Duodenal mucosa (tissue), 2 donors: ENCODE measurements around the gene HOXA7.
A peak's percentile ranks its signal among the peaks of the same experiment; 100 is the strongest.

Experiments used
- H3K27ac ChIP-seq: one replicate; pipeline ENCODE4 v1.7.0; 2013; ENCODE audit warnings: low read depth, low read length
- H3K27me3 ChIP-seq, 2 donors: one replicate each; pipeline ENCODE4 v1.7.0; 2013; ENCODE audit warnings: low read length in 2 of 2, control low read depth in 1 of 2; ENCODE audit not compliant: insufficient read depth in 2 of 2, control insufficient read depth in 1 of 2
- H3K36me3 ChIP-seq, 2 donors: one replicate each; pipeline ENCODE4 v1.7.0; 2013; ENCODE audit warnings: low read length in 2 of 2, control low read depth in 1 of 2; ENCODE audit not compliant: insufficient read depth in 2 of 2, control insufficient read depth in 1 of 2
- H3K4me1 ChIP-seq, 2 donors: one replicate each; pipeline ENCODE4 v1.7.0; 2013; ENCODE audit warnings: low read length in 2 of 2, control low read depth in 1 of 2; ENCODE audit not compliant: insufficient read depth in 2 of 2, control insufficient read depth in 1 of 2
- H3K4me3 ChIP-seq, 2 donors: one replicate each; pipeline ENCODE4 v1.7.0; 2013; ENCODE audit warnings: low read length in 2 of 2, low read depth in 1 of 2
- H3K9ac ChIP-seq, 2 donors: one replicate each; pipeline ENCODE4 v1.7.0; 2013; ENCODE audit warnings: low read length in 2 of 2, low read depth in 1 of 2
- H3K9me3 ChIP-seq, 2 donors: one replicate each; pipeline ENCODE4 v1.7.0; 2013; ENCODE audit warnings: low read length in 2 of 2, control low read depth in 1 of 2; ENCODE audit not compliant: control insufficient read depth in 1 of 2

The HOXA7 gene

DNA sequence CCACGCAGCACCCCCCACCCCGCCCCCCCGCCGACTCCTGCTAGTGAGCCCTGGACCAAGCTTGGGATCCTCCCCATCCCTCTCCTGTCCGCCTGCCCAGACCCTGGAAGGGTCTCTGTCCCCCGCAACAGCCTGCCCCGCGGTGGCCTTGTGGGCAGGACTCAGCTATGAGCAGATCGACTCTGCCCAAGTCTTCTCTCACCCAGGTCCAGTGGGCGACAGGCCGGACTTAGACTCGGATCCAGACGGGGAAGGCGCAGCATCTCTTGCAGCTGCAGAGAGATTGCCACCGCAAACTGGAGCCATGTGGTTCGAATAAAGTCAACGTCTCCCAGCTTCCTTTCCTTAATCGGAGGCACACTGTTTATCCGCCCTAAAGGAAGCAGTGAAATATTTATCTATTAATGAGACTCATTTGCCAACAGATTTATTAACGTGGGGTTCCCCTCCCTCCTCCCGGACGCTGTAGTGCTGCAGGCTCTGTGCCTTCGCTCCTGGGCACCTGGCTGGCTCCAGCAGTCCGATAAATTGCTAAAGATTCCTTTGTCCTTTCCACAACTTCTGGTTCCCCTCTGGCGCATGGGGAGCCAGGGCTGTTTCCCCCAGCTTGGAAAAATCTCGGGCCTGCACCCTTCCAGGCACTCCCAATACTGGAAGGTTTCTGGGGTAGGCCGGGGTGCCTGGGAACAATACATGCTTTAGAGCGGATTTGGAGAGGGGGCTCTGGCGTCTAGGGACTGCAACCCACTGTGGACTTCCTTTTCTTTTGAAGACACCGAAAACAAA, 634 bp upstream of the HOXA7 start:
- Histone ChIP-seq H3K27me3 (peaks cover 88 to 90% of the 10 kb centered on the region in 2 donors), H3K4me3 (no peak overlapping the region), H3K27ac (no peak overlapping the region), H3K9ac (no peak overlapping the region), H3K36me3 (no peaks in the 10 kb centered on the region), H3K9me3 (no peaks in the 10 kb centered on the region), H3K4me1 (peaks cover 10 to 21% of the 10 kb centered on the region in 2 donors)

GRCh38 chr7:27155816-27156507, 513 bp downstream of the HOXA7 start:
- no peak overlapping the region for H3K9ac ChIP-seq
- peaks cover 94 to 96% of the 10 kb centered on the region in 2 donors for H3K27me3 ChIP-seq
- H3K4me3 ChIP-seq = peak overlapping the region; percentile 22 to 28
- H3K9me3 ChIP-seq = no peaks in the 10 kb centered on the region
- H3K36me3 ChIP-seq = no peaks in the 10 kb centered on the region
- peak overlapping the region; percentile 56 for H3K27ac ChIP-seq
- H3K4me1 ChIP-seq = peaks cover 20 to 33% of the 10 kb centered on the region in 2 donors

GRCh38 chr7:27154901-27155815, 1.3 kb downstream of the HOXA7 start:
- H3K27me3 ChIP-seq = peaks cover 94 to 98% of the 10 kb centered on the region in 2 donors
- H3K4me3 ChIP-seq = peak overlapping the region in 1 of 2 donors; percentile 16
- no peaks in the 10 kb centered on the region for H3K9me3 ChIP-seq
- H3K27ac ChIP-seq = no peak overlapping the region
- H3K36me3 ChIP-seq = no peaks in the 10 kb centered on the region
- H3K9ac ChIP-seq = no peak overlapping the region
- peaks cover 25 to 35% of the 10 kb centered on the region in 2 donors for H3K4me1 ChIP-seq

- Histone ChIP-seq H3K27me3 (peaks cover 90 to 97% of the 10 kb centered on the region in 2 donors), H3K9me3 (no peaks in the 10 kb centered on the region), H3K4me1 (peaks cover 25 to 32% of the 10 kb centered on the region in 2 donors), H3K4me3 (no peak overlapping the region), H3K36me3 (no peaks in the 10 kb centered on the region), H3K27ac (no peak overlapping the region), H3K9ac (no peak overlapping the region)
Observed at GRCh38 chr7:27154369-27154768, 2.1 kb downstream of the HOXA7 start.

DNA sequence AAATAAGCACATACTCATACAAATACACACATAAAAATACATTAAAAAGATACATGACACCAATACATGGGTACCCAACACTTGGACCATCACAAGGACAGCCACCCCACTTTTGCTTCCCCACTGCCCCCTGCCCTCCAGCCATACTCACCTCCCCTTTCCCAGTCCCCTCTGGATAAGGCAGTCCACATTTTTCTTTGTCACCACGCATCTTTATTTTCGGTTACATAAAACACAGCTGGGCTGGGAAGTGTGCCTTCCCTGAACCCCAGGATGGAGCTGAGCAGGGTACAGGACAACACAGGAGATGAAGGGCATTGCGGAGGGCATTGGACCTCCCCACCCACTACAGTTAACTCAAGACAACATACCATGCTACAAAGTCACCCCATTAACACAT, 2.9 kb downstream of the HOXA7 start:
- no peak overlapping the region for H3K27ac ChIP-seq
- peaks cover 90 to 97% of the 10 kb centered on the region in 2 donors for H3K27me3 ChIP-seq
- no peak overlapping the region for H3K9ac ChIP-seq
- no peaks in the 10 kb centered on the region for H3K9me3 ChIP-seq
- H3K4me3 ChIP-seq = no peak overlapping the region
- no peaks in the 10 kb centered on the region for H3K36me3 ChIP-seq
- H3K4me1 ChIP-seq = peaks cover 25 to 34% of the 10 kb centered on the region in 2 donors

DNA sequence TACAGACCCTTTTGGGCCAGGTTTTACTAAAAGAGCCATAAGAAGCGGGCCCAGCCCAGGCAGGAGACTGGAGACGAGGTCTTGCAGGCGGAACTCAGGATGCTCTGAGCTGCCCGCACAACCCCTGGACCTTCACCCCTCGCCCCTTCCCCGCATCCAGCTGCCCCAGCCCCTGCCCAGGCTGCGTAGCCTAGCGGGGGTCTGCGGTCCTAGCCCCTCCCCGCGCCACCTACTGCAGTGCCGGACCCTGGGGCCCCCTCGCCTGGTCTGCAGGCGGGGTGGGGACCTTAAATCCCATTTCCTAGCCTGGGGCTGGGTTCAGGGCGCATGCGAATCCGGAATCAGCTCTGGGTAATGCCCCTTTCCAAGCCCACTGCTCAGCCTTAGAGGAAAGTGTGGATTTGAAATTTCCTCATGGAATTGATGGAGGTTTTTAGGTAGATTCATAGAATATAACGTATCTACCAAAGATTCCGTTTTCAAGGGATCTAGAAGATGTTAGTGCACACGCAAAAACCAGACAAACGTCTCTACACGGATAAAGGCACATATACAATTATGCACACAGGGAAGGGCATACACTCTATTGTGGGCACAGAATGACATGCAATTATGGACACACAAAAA, 3.5 kb downstream of the HOXA7 start:
- Histone ChIP-seq H3K27me3 (peaks cover 91 to 97% of the 10 kb centered on the region in 2 donors), H3K36me3 (no peaks in the 10 kb centered on the region), H3K9me3 (no peaks in the 10 kb centered on the region), H3K9ac (no peak overlapping the region), H3K4me1 (peaks cover 29 to 40% of the 10 kb centered on the region in 2 donors), H3K4me3 (peak overlapping the region in 1 of 2 donors; percentile 47), H3K27ac (peak overlapping the region; percentile 10)

GRCh38 chr7:27151931-27152815, 4.3 kb downstream of the HOXA7 start, which contains the start of gene HOXA3:
HOXA3 (minus strand) TSS chr7:27152583; CDS start chr7:27110640, 41,943 bp downstream.
- peaks cover 91 to 95% of the 10 kb centered on the region in 2 donors for H3K27me3 ChIP-seq
- no peaks in the 10 kb centered on the region for H3K36me3 ChIP-seq
- H3K9ac ChIP-seq = no peak within 1 kb of the TSS
- H3K27ac ChIP-seq = peak within 1 kb of the TSS; percentile 67
- H3K4me3 ChIP-seq = peak within 1 kb of the TSS; percentile 47 to 60
- H3K9me3 ChIP-seq = no peaks in the 10 kb centered on the region
- peaks cover 29 to 45% of the 10 kb centered on the region in 2 donors for H3K4me1 ChIP-seq

DNA sequence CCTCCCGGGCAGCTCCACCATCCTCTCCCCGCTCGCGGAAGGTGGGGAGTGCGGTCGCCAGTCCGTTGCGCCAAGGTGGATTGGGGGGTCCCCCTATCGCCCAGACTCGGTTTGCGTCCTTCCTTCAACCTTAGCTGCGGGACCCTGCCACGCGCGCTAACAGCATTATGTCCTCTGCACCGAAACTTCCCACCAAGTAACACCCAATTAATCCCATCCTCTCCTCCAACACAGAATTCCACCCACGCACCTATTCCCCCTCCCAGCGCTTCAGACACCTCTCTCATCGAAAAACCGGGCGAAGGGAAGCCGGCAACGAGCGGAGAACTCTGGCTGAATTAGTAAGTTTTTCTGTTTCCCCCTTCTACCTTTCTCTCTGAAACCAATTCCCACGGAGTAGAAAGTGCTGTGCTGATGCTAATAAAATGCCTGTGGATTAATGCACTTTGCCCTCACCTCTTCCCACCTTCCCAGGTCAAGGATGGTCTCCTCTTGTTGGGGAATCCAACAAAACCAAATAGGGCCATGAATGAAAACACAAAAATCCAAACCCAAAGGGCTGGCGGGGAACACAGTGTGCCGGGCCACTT, 5.0 kb downstream of the HOXA7 start:
- peaks cover 29 to 45% of the 10 kb centered on the region in 2 donors for H3K4me1 ChIP-seq
- H3K9ac ChIP-seq = no peak overlapping the region

More for the DNA sequence above, 5.0 kb downstream of the HOXA7 start:
- no peaks in the 10 kb centered on the region for H3K9me3 ChIP-seq
- H3K36me3 ChIP-seq = no peaks in the 10 kb centered on the region
- peak overlapping the region; percentile 67 for H3K27ac ChIP-seq
- peak overlapping the region; percentile 56 to 60 for H3K4me3 ChIP-seq
- H3K27me3 ChIP-seq = peaks cover 92 to 95% of the 10 kb centered on the region in 2 donors
